Stomach (tissue), 4 donors: ENCODE results near the gene PCDH15.

Experiments used
- CTCF ChIP-seq, 7 experiments: fragments of 450-650 bp in 4 of 7; fragments of 200-600 bp in 3 of 7; sonication (generic) in 3 of 7; IDR thresholded peaks; one replicate each; pipeline ENCODE4 v1.5.1; 2016 to 2019; ENCODE audit warnings: antibody characterized with exemption in 7 of 7, control low read depth in 2 of 7, mild to moderate bottlenecking in 1 of 7
- POLR2A ChIP-seq, 4 donors: fragments of 450-650 bp; IDR thresholded peaks; one replicate each; pipeline ENCODE4 v1.6.1; 2016; ENCODE audit warnings: antibody characterized with exemption in 4 of 4, control low read depth in 2 of 4, mild to moderate bottlenecking in 1 of 4, moderate library complexity in 1 of 4

GRCh38 chr10:54837479-54837878 is 36.4 kb upstream of the PCDH15 start:
- TF ChIP-seq POLR2A (IDR thresholded peaks at IDR 0.05) (no peak), CTCF (IDR thresholded peaks at IDR 0.05) (no peak)
